Measurements from ENCODE around the gene WRAP73.

The WRAP73 gene

GRCh38 chr1:3644273-3644672, 5.6 kb downstream of the WRAP73 start:
- no peak for DNase-seq

GRCh38 chr1:3642919-3643675, 6.8 kb downstream of the WRAP73 start:
- DNase-seq: no peak

- no peak for DNase-seq
Observed at GRCh38 chr1:3641816-3642215, 8.1 kb downstream of the WRAP73 start.

DNA sequence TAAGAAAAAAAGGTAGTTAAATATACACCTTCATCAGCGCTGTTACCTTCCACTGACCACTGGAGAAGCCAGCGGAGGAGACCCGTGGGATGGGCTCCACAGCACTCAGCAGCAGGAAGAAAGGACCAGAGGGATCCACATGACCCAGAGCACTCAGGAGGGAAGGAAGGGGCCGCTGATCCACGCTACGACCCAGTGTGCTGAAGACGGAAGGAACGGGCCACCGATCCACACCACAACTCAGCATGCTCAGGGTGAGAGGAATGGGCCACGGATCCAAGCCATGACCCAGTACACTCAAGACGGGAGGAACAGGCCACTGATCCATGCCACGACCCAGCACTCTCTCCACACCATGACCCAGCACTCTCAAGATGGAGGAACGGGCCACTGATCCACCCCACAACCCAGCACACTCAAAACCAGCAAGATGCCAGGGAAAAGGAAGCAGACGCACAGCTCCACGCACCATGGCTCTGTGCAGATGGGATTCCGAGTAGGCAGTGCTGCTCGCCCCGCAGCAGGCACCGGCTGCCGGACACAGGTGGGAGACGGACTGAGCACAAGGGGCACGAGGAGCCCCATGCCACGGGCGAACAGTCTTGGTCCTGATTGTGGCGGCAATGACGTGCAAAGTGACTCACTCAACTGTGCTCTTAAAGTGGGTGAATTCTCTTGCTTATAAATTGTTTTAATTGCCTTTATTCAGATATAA, 8.7 kb downstream of the WRAP73 start:
- no peak for DNase-seq

GRCh38 chr1:3640121-3640837, 9.6 kb downstream of the WRAP73 start:
- no peak for DNase-seq

DNA sequence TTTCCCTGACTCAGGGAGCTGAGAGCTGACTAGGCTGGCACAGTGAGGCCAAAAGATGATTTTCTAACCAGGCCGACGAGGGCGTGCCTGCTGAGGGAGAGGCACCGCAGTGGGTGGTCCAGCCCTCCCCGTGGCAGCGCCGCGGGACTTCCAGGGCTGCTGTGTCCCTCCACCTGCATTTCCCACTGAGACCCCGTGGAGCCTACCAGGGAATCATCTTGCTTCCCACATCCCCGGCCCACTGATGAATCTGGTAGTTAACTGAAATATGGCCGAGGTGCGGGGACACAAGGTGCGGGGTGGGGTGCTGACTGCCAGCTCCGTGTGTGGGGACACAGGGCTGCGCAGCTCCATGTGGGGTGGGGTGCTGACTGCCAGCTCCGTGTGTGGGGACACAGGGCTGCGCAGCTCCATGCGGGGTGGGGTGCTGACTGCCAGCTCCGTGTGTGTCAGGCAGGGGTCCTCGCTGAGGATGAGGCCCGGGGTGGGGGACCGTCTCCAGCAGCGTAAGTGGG, 10.4 kb downstream of the WRAP73 start:
- no peak for DNase-seq

DNA sequence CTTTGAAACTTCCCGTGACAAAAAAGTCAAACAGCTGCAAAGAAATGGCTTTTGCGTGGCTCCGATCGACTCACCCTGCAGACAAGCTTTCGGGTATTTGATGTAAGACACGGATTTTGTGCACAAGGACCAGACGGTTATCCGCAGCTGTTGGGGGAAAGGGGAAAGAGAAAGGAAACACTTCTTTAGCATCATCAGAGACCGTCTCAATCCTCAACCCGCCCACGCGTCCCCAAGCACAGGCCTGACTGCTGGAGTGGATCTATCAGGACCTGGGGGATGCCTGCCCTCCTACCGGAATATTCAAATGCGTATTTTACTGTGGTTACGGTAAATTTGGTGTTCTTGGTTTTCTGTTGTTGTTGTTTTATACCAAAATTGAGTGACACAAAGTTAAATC, 11.2 kb downstream of the WRAP73 start:
- DNase-seq: no peak

DNA sequence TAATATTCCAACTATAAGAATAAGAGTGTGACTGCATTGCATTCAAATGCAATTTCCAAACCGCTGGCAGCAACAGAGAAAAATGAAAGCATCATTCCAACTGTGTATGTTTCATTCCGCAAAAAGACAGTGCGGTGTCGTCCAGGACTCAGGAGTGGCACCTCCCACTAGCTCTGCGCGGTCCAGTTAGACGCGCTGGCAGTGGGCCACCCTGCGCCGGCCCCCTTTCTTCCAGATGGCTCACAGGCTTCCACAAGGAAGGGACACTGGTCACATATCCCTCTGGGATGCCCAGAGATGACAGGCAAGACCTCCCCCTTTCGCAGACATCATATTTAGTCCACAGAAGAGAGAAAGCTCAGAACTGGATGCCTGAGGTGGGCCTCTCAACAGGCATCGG, 11.9 kb downstream of the WRAP73 start:
- DNase-seq: no peak

DNA sequence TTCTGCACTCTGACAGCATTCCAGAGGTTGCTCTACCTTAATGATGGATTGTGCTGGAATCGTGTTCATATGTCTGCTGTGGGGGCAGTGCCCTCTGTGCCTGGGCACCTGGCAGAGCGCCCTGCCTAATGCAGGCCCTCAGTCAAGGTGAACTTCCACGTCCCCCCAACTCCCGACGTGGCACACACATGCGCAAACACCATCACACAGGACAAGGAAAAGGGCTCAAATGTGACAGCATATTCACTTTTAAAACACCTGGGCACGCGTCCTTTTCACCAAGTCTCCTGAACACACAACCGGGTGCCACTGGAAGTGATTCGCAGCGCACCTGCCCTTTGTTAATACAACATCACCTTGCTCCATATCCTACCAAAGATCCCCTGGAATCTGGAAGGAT, 13.4 kb downstream of the WRAP73 start:
- no peak for DNase-seq

DNA sequence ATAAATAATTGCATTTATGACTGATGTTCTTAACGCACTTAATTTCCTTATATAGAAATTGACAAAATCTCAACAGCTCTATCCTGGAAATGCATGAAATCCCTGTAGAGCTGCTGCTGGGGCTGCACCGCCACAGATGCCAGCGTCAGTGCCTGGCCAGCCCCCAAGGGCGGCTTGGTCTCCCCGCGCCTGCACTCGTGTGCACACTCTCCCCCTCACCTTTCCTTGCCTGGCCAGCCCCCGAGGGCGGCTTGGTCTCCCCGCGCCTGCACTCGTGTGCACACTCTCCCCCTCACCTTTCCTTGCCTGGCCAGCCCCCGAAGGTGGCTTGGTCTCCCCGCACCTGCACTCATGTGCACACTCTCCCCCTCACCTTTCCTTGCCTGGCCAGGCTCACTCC, 13.8 kb downstream of the WRAP73 start:
- no peak for DNase-seq

GRCh38 chr1:3634059-3634800, 15.7 kb downstream of the WRAP73 start:
- no peak for DNase-seq

GRCh38 chr1:3633344-3634058, 16.4 kb downstream of the WRAP73 start:
- no peak for DNase-seq

GRCh38 chr1:3632716-3633343, 17.1 kb downstream of the WRAP73 start:
- no peak for DNase-seq

DNA sequence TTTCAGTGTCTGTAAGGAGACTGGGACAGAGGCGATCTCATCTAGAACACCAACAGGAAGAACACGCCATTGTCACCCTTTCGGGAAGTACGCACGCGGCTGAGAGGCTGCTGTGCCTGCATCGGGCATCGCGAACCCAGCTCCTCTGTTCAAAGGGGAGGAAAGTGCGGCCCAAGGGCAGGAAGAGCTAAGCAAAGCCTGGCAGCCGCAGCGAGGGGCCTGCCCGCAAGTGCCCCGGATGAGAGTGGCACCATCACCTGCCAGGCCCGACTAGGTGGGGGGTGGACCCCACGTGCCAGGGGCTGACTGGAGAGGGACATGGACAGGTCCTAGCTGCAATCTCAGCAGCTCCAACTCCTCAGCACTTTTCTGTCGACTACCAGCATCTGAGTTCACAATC, 17.6 kb downstream of the WRAP73 start:
- no peak for DNase-seq

- no peak for DNase-seq
Observed at GRCh38 chr1:3631320-3632260, 18.3 kb downstream of the WRAP73 start.

- no peak for DNase-seq
Observed at GRCh38 chr1:3630914-3631313, 19.0 kb downstream of the WRAP73 start.

- DNase-seq: no peak
Observed at GRCh38 chr1:3630161-3630611, 19.7 kb downstream of the WRAP73 start.

- DNase-seq: no peak
Observed at GRCh38 chr1:3629561-3630160, 20.2 kb downstream of the WRAP73 start.

DNA sequence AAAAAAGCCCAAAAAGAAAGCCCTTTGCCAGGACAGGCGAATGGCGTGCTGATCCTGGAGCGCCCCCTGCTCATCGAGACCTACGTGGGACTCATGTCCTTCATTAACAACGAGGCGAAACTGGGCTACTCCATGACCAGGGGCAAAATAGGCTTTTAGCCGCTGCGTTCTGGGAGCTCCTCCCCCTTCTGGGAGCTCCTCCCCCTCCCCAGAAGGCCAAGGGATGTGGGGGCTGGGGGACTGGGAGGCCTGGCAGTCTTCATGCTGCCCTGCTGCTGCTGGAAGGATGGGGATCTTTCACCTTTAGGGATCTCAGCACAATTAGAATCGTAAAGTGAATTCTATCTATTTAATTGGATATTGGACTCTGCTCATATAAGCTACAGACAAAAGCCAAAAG, 21.5 kb downstream of the WRAP73 start:
- DNase-seq: no peak

Measured in activated CD4-positive, CD25-positive, alpha-beta regulatory T cell (primary cell).